Stimulated activated CD8-positive, alpha-beta memory T cell treated with anti-CD3 and anti-CD28 coated beads, Interleukin-15, amount 100 ng/mL, for 1 hour (primary cell): ENCODE results near the gene ABCB10.
"Not testable (repeated sequence)": the region's sequence is repeated elsewhere in the genome, so short reads cannot be mapped to it uniquely, and the experiment has no call there.

ENCODE experiments used
- DNase-seq: peaks from one replicate; pipeline ENCODE4 v3.0.0-alpha.2; 2020; ENCODE audit warnings: low read depth

ABCB10 gene

GRCh38 chr1:229558460-229559335 lies at the start of gene ABCB10:
Gene ABCB10 (minus strand): TSS chr1:229558707. CDS start chr1:229558652, 55 bp downstream.
- peak; percentile 59 for DNase-seq

GRCh38 chr1:229607370-229607769 lies 48.9 kb upstream of the ABCB10 start:
- no peak for DNase-seq

- no peak for DNase-seq
Observed at GRCh38 chr1:229603371-229604005, 45.0 kb upstream of the ABCB10 start.

- DNase-seq: no peak
Observed at GRCh38 chr1:229600229-229600628, 41.7 kb upstream of the ABCB10 start.

- no peak for DNase-seq
Observed at GRCh38 chr1:229599218-229599954, 40.9 kb upstream of the ABCB10 start.

GRCh38 chr1:229597877-229598276 lies 39.4 kb upstream of the ABCB10 start:
- DNase-seq: no peak

- no peak for DNase-seq
Observed at GRCh38 chr1:229596925-229597699, 38.6 kb upstream of the ABCB10 start.

GRCh38 chr1:229595876-229596275 lies 37.4 kb upstream of the ABCB10 start:
- DNase-seq: not testable (repeated sequence)

GRCh38 chr1:229594227-229595008 lies 35.9 kb upstream of the ABCB10 start:
- no peak for DNase-seq

GRCh38 chr1:229593800-229594199 lies 35.3 kb upstream of the ABCB10 start:
- no peak for DNase-seq

GRCh38 chr1:229590119-229590518 lies 31.6 kb upstream of the ABCB10 start:
- no peak for DNase-seq

- no peak for DNase-seq
Observed at GRCh38 chr1:229585338-229585737, 26.8 kb upstream of the ABCB10 start.

- no peak for DNase-seq
Observed at GRCh38 chr1:229582715-229583114, 24.2 kb upstream of the ABCB10 start.

- no peak for DNase-seq
Observed at GRCh38 chr1:229582011-229582694, 23.6 kb upstream of the ABCB10 start.

GRCh38 chr1:229581485-229581884 lies 23.0 kb upstream of the ABCB10 start:
- DNase-seq: no peak

GRCh38 chr1:229579059-229579673 lies 20.7 kb upstream of the ABCB10 start:
- no peak for DNase-seq

- no peak for DNase-seq
Observed at GRCh38 chr1:229578168-229579058, 19.9 kb upstream of the ABCB10 start.

GRCh38 chr1:229574679-229575442 lies 16.4 kb upstream of the ABCB10 start:
- DNase-seq: no peak
